ENCODE results near the gene ADISSP. TPM values are rescaled to one million over a fixed set of nuclear protein-coding genes. Genes with fewer than 3 reads are reported as not detected.

ADISSP gene
- total and polyA plus RNA-seq, 4 donors, result 8.5 to 21.1 (median 13.9) TPM

GRCh38 chr20:3765171-3765882 is 2.2 kb downstream of the ADISSP start:
- ATAC-seq (ENCODE audit: low FRiP score), result no peak
- DNase-seq, result no peak
- Histone ChIP-seq H3K4me3 (ENCODE audit: low read length in 2 of 2) (no peak overlapping the region), H3K27me3 (ENCODE audit: control insufficient read depth in 1 of 2, insufficient read depth in 2 of 2, low read length in 1 of 2) (no peaks in the 10 kb centered on the region), H3K9me3 (ENCODE audit: control insufficient read depth, low read length) (no peaks in the 10 kb centered on the region), H3K36me3 (ENCODE audit: control insufficient read depth in 1 of 2, insufficient read depth in 2 of 2, low read length in 1 of 2) (no peaks in the 10 kb centered on the region), H3K4me1 (ENCODE audit: control insufficient read depth in 1 of 2, insufficient read depth in 2 of 2, low read length in 2 of 2) (no peaks in the 10 kb centered on the region), H3K27ac (ENCODE audit: low read depth in 1 of 2, low read length in 2 of 2) (no peak overlapping the region)
- intact Hi-C loops (cut with DNase I), result loop anchor here (5.0 kb wide), 2 partner anchors 78 to 88 kb away; no protein-coding TSS in a partner anchor
- 84 to 88% methylated on average over 3 of the region's 3 CpGs for WGBS, 2 donors

DNA sequence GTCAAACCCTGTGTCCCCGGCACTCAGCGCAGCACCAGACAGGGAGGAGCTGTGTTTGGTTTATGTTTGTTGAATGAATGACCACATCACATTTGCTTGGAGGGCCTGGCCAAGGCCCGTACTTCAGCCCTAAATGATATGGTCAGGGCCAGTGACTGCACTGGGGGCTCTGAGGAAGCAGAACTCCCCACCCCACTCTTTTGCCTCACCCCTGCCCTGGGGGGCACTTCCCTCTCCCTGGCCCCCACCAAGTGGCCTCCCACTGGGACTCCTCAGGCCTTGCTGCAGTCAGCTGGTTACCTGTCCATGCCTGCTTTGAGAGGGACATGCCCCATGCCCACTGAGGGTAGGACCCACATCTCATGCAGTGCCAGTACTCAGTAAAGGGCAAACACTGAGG is 2.9 kb downstream of the ADISSP start:
- Histone ChIP-seq H3K4me1 (ENCODE audit: control insufficient read depth in 1 of 2, insufficient read depth in 2 of 2, low read length in 2 of 2) (no peaks in the 10 kb centered on the region), H3K27me3 (ENCODE audit: control insufficient read depth in 1 of 2, insufficient read depth in 2 of 2, low read length in 1 of 2) (no peaks in the 10 kb centered on the region), H3K4me3 (ENCODE audit: low read length in 2 of 2) (no peak overlapping the region), H3K9me3 (ENCODE audit: control insufficient read depth, low read length) (no peaks in the 10 kb centered on the region), H3K36me3 (ENCODE audit: control insufficient read depth in 1 of 2, insufficient read depth in 2 of 2, low read length in 1 of 2) (no peaks in the 10 kb centered on the region), H3K27ac (ENCODE audit: low read depth in 1 of 2, low read length in 2 of 2) (no peak overlapping the region)
- WGBS, 2 donors, result 88 to 93% methylated on average over 3 of the region's 3 CpGs
- no peak for ATAC-seq (ENCODE audit: low FRiP score)
- DNase-seq, result no peak
- intact Hi-C loops (cut with DNase I), result loop anchor here (5.0 kb wide), 2 partner anchors 77 to 87 kb away; no protein-coding TSS in a partner anchor

GRCh38 chr20:3763671-3764601 is 3.6 kb downstream of the ADISSP start:
- Histone ChIP-seq H3K9me3 (ENCODE audit: control insufficient read depth, low read length) (no peaks in the 10 kb centered on the region), H3K4me1 (ENCODE audit: control insufficient read depth in 1 of 2, insufficient read depth in 2 of 2, low read length in 2 of 2) (no peaks in the 10 kb centered on the region), H3K36me3 (ENCODE audit: control insufficient read depth in 1 of 2, insufficient read depth in 2 of 2, low read length in 1 of 2) (no peaks in the 10 kb centered on the region), H3K27ac (ENCODE audit: low read depth in 1 of 2, low read length in 2 of 2) (no peak overlapping the region), H3K27me3 (ENCODE audit: control insufficient read depth in 1 of 2, insufficient read depth in 2 of 2, low read length in 1 of 2) (no peaks in the 10 kb centered on the region), H3K4me3 (ENCODE audit: low read length in 2 of 2) (no peak overlapping the region)
- ATAC-seq (ENCODE audit: low FRiP score) (no peak), DNase-seq (no peak)
- 89 to 92% methylated on average over 8 of the region's 8 CpGs for WGBS, 2 donors
- intact Hi-C loops (cut with DNase I), result no loop called here

DNA sequence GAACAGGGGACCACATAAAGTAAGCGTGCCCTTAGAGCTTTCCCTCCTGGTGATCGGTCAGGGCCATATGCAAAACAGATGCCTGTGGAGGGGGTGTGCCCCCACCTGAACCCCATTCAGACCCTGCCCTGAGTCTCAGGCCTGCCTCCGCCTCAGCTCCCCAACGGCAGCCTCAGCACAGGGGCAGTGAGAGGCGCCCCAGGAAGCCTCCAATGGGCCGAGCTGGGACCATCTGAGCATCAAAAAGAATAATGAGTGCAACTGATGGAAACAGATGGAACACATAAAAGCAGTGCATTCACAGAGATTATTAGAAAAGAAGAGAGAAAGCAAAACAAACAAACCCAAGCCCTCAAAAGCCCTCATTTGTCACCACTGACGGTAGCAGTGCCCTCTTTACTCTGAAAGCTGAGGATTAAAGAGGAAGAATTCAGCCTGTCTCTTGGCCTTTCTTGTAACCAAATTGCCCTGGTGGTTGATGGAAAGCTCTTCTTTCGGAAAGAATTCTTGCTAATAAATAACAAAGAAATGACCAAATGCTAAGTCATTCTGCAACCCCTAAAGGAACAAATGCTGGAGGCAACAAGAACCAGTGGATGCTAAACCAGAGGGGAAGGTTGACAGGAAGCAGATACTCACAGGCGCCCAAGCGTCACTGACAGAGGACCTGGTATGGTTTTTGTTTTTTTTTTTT is 6.8 kb downstream of the ADISSP start:
- no peak overlapping the region for H3K27ac ChIP-seq (ENCODE audit: low read depth in 1 of 2, low read length in 2 of 2)
- H3K4me3 ChIP-seq (ENCODE audit: low read length in 2 of 2), result no peak overlapping the region
- no peaks in the 10 kb centered on the region for H3K9me3 ChIP-seq (ENCODE audit: control insufficient read depth, low read length)
- H3K4me1 ChIP-seq (ENCODE audit: control insufficient read depth in 1 of 2, insufficient read depth in 2 of 2, low read length in 2 of 2), result no peaks in the 10 kb centered on the region
- no peaks in the 10 kb centered on the region for H3K27me3 ChIP-seq (ENCODE audit: control insufficient read depth in 1 of 2, insufficient read depth in 2 of 2, low read length in 1 of 2)
- ATAC-seq (ENCODE audit: low FRiP score) (no peak), DNase-seq (no peak)
- no peaks in the 10 kb centered on the region for H3K36me3 ChIP-seq (ENCODE audit: control insufficient read depth in 1 of 2, insufficient read depth in 2 of 2, low read length in 1 of 2)
- intact Hi-C loops (cut with DNase I), result no loop called here
- WGBS, 2 donors, result 85 to 86% methylated on average over 10 of the region's 10 CpGs

DNA sequence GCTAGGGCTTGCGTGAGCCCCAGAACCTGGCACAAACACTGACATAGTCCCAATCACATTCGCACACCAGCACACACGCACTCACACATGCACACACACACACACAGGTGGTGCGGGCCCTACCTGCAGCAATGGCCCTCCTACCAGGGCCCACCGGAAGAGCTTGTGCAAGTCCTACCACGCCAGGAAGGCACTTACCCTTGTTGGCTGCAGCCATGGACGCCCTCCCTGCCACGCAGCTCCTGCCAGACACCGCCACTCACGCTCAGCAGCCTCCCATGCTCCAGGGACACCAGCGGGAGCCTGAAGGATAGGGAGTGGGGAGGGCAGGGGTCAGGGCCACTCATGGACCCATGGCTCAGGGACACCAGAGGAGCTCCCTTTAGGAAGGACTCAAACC is 7.7 kb downstream of the ADISSP start:
- intact Hi-C loops (cut with DNase I), result no loop called here
- WGBS, 2 donors, result 93 to 96% methylated on average over 11 of the region's 11 CpGs
- Histone ChIP-seq H3K27me3 (ENCODE audit: control insufficient read depth in 1 of 2, insufficient read depth in 2 of 2, low read length in 1 of 2) (no peaks in the 10 kb centered on the region), H3K4me1 (ENCODE audit: control insufficient read depth in 1 of 2, insufficient read depth in 2 of 2, low read length in 2 of 2) (no peaks in the 10 kb centered on the region), H3K4me3 (ENCODE audit: low read length in 2 of 2) (no peak overlapping the region), H3K9me3 (ENCODE audit: control insufficient read depth, low read length) (no peaks in the 10 kb centered on the region), H3K36me3 (ENCODE audit: control insufficient read depth in 1 of 2, insufficient read depth in 2 of 2, low read length in 1 of 2) (no peaks in the 10 kb centered on the region), H3K27ac (ENCODE audit: low read depth in 1 of 2, low read length in 2 of 2) (no peak overlapping the region)
- DNase-seq (no peak), ATAC-seq (ENCODE audit: low FRiP score) (no peak)

DNA sequence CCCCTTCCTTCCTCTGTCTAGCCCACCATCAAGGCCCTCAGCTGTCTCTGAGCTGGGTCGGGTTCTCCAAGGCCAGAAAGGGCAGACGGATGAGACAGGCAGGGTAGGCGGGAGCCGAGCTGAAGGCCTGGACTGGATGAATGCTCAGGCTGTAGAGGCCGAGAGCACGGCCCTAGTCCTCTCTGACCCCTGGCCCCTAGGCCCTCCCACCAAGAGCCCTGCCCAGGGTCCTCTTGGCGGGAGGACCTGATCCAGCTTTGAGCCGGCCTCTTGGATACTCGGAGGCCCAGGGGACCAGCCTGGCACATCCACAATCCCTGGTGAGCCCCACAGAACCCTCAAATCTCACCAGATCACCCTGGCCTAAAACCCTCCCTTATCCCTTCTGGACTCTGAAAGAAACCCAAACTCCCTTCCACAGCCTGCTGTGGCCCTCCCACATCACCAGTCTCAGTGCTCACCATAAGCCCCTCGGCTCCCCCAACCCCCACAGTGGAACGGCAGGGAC is 8.2 kb downstream of the ADISSP start:
- no peak overlapping the region for H3K27ac ChIP-seq (ENCODE audit: low read depth in 1 of 2, low read length in 2 of 2)
- 80 to 87% methylated on average over 11 of the region's 11 CpGs for WGBS, 2 donors

GRCh38 chr20:3758566-3758965 is 9.0 kb downstream of the ADISSP start:
- DNase-seq, result no peak
- Histone ChIP-seq H3K27ac (ENCODE audit: low read depth in 1 of 2, low read length in 2 of 2) (no peak overlapping the region), H3K4me1 (ENCODE audit: control insufficient read depth in 1 of 2, insufficient read depth in 2 of 2, low read length in 2 of 2) (no peaks in the 10 kb centered on the region), H3K9me3 (ENCODE audit: control insufficient read depth, low read length) (no peaks in the 10 kb centered on the region), H3K36me3 (ENCODE audit: control insufficient read depth in 1 of 2, insufficient read depth in 2 of 2, low read length in 1 of 2) (no peaks in the 10 kb centered on the region), H3K27me3 (ENCODE audit: control insufficient read depth in 1 of 2, insufficient read depth in 2 of 2, low read length in 1 of 2) (no peaks in the 10 kb centered on the region), H3K4me3 (ENCODE audit: low read length in 2 of 2) (no peak overlapping the region)
- intact Hi-C loops (cut with DNase I), result no loop called here
- WGBS, 2 donors, result 90 to 91% methylated on average over 11 of the region's 11 CpGs
- no peak for ATAC-seq (ENCODE audit: low FRiP score)

More for the DNA sequence above, 8.2 kb downstream of the ADISSP start:
- H3K27me3 ChIP-seq (ENCODE audit: control insufficient read depth in 1 of 2, insufficient read depth in 2 of 2, low read length in 1 of 2), result no peaks in the 10 kb centered on the region
- DNase-seq, result no peak
- no peak overlapping the region for H3K4me3 ChIP-seq (ENCODE audit: low read length in 2 of 2)
- no peaks in the 10 kb centered on the region for H3K4me1 ChIP-seq (ENCODE audit: control insufficient read depth in 1 of 2, insufficient read depth in 2 of 2, low read length in 2 of 2)
- no peaks in the 10 kb centered on the region for H3K9me3 ChIP-seq (ENCODE audit: control insufficient read depth, low read length)
- H3K36me3 ChIP-seq (ENCODE audit: control insufficient read depth in 1 of 2, insufficient read depth in 2 of 2, low read length in 1 of 2), result no peaks in the 10 kb centered on the region
- no peak for ATAC-seq (ENCODE audit: low FRiP score)
- intact Hi-C loops (cut with DNase I), result no loop called here

- H3K4me3 ChIP-seq (ENCODE audit: low read length in 2 of 2), result no peak overlapping the region
- no peaks in the 10 kb centered on the region for H3K36me3 ChIP-seq (ENCODE audit: control insufficient read depth in 1 of 2, insufficient read depth in 2 of 2, low read length in 1 of 2)
- DNase-seq, result no peak
- H3K4me1 ChIP-seq (ENCODE audit: control insufficient read depth in 1 of 2, insufficient read depth in 2 of 2, low read length in 2 of 2), result no peaks in the 10 kb centered on the region
- no peaks in the 10 kb centered on the region for H3K27me3 ChIP-seq (ENCODE audit: control insufficient read depth in 1 of 2, insufficient read depth in 2 of 2, low read length in 1 of 2)
- ATAC-seq (ENCODE audit: low FRiP score), result no peak
- intact Hi-C loops (cut with DNase I), result no loop called here
- H3K9me3 ChIP-seq (ENCODE audit: control insufficient read depth, low read length), result no peaks in the 10 kb centered on the region
- no peak overlapping the region for H3K27ac ChIP-seq (ENCODE audit: low read depth in 1 of 2, low read length in 2 of 2)
- WGBS, 2 donors, result 67 to 69% methylated on average over 2 of the region's 2 CpGs
These were observed 10.3 kb downstream of the ADISSP start for GRCh38 chr20:3757268-3757667.

Measured in aorta (tissue), 5 donors.